Omental fat pad (tissue), 4 donors: ENCODE results near the gene MCM9. TPM values are rescaled to one million over a fixed set of nuclear protein-coding genes. Genes with fewer than 3 reads are reported as not detected.

ENCODE experiments used
- ATAC-seq: fragments of 150-250 bp; one replicate; pipeline ENCODE4 v1.9.1; 2016; ENCODE audit warnings: mild to moderate bottlenecking, moderate library complexity; ENCODE audit not compliant: low FRiP score
- DNase-seq: peaks from one replicate; pipeline ENCODE4 v3.0.0-alpha.2; 2019; ENCODE audit warnings: low spot score
- CTCF ChIP-seq, 3 donors: fragments of 450-650 bp; IDR thresholded peaks; one replicate each; pipeline ENCODE4 v1.5.1; 2016 to 2017; ENCODE audit warnings: antibody characterized with exemption in 3 of 3, mild to moderate bottlenecking in 3 of 3, moderate library complexity in 2 of 3
- total RNA-seq, 4 donors: library from RNA; depleted of rRNA; stranded (reverse); fragments of >200 nt; gene quantifications; one replicate each; pipeline ENCODE4 v1.1.0, GENCODE V29; 2016

The MCM9 gene
- 10 to 100 TPM; 12.2 to 25.9 (median 14.3) TPM for total RNA-seq

GRCh38 chr6:118934461-118935330 is at the start of gene MCM9:
Gene MCM9 (minus strand): TSS chr6:118935159. CDS start chr6:118931723, 3,436 bp downstream.
- ATAC-seq: peak; percentile 99
- no peak for TF ChIP-seq CTCF (IDR thresholded peaks at IDR 0.05)

GRCh38 chr6:118984342-118984741 is 49.4 kb upstream of the MCM9 start:
- no peak for TF ChIP-seq CTCF (IDR thresholded peaks at IDR 0.05)
- ATAC-seq (no peak), DNase-seq (no peak)

More at GRCh38 chr6:118934461-118935330, at the start of gene MCM9:
- peak; percentile 62 for DNase-seq

- ATAC-seq: no peak
- TF ChIP-seq CTCF (IDR thresholded peaks at IDR 0.05): no peak
- DNase-seq: no peak
Measured at GRCh38 chr6:118982575-118982911, 47.6 kb upstream of the MCM9 start.

- ATAC-seq: no peak
- DNase-seq: no peak
Measured at GRCh38 chr6:118981884-118982574, 47.1 kb upstream of the MCM9 start.

GRCh38 chr6:118980063-118980462 is 45.1 kb upstream of the MCM9 start:
- ATAC-seq (no peak), DNase-seq (peak; percentile 71)
- TF ChIP-seq CTCF (IDR thresholded peaks at IDR 0.05): no peak

More at GRCh38 chr6:118981884-118982574, 47.1 kb upstream of the MCM9 start:
- no peak for TF ChIP-seq CTCF (IDR thresholded peaks at IDR 0.05)

GRCh38 chr6:118974790-118975189 is 39.8 kb upstream of the MCM9 start:
- ATAC-seq: no peak
- no peak for TF ChIP-seq CTCF (IDR thresholded peaks at IDR 0.05)
- DNase-seq: no peak
